HG02763 (cell line): Measurements from ENCODE around the gene SEZ6.

Source experiments
- ATAC-seq: cut with Tn5 transposase; IDR thresholded peaks from one replicate; pipeline ENCODE4 v1.9.1; 2021; ENCODE audit warnings: mild to moderate bottlenecking, moderate library complexity; ENCODE audit not compliant: unreplicated experiment

Gene SEZ6

GRCh38 chr17:29007456-29007855 lies 1.6 kb upstream of the SEZ6 start:
- no peak for ATAC-seq

DNA sequence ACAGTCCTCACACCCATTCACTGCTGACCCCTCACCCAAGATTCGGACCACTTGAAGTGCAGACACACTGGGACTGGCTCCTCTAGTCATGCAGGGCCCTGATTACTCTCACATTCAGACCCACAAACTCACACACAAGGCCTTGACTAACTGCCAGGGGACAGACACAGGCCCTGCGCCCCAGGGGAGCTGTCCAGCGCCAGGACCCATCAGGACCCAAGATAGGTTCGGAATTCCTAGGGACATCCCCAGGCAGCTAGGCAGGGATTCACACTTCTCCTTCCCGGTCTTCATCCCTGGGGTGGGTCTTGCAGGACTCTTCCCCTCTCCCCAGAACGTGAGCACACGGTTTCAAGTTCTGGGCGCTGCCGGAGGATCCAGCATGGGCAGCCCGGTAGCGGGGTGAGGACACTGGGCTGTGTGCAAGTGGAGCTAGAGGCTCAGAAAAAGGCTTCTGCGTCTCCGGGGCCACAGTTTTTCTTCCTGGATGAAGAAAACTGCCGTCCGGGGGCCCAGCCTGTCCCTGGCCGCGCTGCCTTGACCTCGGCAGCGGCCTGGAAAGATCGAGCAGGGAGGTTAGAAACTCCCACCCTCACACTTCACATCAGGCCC lies 1.6 kb downstream of the SEZ6 start:
- ATAC-seq: no peak

DNA sequence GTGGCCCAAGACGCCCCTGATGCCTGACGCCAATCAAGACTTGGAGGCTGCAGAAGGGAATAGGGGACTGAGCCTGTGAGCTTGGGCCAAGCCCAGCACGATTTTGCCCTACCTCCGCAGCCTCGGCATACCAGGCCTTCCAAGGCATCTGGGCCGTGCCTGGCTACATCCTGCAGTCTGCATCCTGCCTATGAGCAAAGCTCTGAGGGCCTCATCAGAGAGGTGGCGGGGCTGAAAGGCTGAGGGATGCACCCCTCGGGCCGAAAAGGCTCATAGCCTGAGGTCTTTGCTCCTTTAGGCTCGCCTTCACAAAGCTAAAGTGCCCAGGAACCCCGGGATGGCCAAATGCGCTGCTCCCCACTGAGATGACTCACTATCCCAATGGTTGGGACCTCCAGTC lies 2.5 kb downstream of the SEZ6 start:
- ATAC-seq: no peak

DNA sequence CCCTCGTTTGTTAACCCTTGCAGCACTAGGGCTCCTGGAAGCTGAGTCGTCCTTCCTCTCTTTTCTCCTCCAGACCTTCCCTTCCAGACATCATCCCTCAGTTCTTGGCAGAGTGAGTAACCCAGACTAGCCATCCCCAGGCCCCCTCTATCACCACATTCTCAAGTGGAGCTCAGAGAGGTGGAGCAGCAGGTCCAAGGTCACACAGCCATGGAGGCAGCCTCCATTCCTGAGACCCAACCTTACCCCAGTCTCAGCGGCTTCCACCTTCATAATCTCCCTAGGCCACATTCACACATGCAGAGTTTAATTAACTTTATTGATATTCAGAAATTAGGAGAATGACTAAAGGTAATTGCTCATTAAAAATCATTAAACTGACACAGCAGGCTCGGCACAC lies 3.0 kb downstream of the SEZ6 start:
- ATAC-seq: no peak

DNA sequence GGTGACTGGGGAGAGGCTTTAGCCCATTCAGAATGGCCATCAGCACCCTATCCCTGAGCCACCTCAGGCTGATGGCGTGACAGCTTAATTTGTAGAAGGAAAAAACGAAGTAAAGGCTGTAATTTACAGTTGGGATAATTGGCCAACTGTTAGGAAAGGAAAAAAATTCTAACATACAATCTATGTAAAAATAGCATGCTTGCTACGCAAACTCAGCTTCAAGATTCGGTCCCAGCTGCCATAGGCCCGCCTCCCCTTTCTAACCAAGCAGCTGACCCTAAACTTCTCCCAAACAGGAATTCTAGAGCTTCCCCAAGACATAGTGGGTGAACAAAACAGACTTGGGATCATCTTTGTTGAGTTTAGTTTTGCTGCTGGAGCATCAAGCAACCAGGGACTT lies 4.9 kb downstream of the SEZ6 start:
- no peak for ATAC-seq

- ATAC-seq: no peak
Observed at GRCh38 chr17:28999206-28999605, 6.6 kb downstream of the SEZ6 start.

DNA sequence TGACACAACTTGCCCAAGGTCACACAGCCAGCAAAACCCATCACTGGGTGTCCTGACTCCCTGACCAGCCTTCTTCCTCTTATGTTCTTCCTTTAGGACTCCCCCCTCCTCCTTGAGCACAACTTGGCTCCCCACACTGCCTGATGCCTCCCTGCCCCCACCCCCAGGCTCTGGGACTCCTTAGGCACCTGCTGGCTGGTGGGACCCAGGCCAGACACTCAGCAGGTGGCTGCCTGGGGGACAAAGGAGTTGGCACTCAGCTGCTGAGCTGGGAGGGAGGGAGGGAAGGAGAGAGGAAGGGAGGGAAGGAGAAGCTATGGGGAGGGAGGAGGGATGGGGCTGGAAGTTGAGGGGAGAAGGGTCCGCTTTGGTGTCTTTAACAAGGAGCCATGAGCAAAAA lies 8.0 kb downstream of the SEZ6 start:
- ATAC-seq: no peak

DNA sequence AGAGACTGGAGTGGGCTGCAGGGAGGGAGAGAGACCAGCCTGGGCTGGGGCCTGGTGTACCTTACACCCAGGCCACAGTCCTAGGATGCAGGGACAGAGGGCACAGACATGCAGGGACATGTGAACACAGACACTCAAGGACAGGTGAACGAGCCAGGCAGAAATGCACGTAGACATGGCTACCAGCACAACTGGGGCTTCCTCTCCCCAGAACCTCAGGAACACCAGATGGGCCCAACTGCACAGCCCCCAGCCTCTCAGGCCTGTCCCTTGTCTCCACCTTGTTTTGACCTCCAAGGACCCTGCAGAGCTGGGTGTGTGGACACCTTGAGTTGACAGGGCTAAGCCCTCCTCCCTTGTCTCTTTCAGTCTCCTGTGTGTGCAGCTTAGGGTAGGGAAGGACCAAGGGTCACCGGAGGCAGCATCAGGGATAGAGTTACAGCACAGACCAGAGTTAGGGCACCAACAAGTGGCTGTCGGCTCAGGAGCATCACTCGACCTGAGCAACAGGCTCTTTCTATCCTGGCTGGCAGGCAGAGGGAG lies 9.2 kb downstream of the SEZ6 start:
- ATAC-seq: no peak

DNA sequence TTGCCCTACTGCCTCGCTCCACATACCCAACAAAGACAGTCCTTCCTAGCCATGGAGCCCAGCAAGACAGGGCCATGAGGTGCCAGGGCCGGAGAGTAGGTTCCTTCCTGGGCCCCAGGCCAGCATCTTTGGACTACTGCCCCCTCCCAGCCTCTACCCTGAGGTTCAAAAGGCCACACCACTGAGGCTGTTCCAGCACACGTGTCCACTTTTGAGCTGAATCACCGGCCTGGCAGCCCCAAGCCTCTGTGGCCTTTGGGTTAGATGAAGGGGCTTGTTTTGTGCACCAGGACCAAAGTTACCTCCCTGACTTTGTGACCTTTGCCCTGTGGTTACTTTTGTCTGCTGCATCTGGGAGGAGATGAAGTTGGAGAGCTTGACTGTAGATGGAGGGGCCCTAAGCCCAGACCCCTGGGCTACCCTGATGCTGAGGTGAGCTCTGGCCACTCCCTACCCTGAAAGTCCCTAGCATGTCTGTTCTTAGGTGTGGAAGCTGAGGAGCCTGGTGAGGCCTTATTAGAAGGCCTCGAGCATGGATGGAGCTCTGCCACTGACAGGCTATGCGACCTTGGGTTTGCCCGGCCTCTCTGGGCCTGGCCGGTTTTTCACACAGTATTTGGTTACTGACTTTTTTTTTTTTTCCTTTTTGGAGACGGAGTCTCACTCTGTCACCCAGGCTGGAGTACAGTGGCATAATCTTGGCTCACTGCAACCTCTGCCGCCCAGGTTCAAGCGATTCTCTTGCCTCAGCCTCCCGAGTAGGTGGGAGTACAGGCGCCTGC lies 12.0 kb downstream of the SEZ6 start:
- no peak for ATAC-seq

DNA sequence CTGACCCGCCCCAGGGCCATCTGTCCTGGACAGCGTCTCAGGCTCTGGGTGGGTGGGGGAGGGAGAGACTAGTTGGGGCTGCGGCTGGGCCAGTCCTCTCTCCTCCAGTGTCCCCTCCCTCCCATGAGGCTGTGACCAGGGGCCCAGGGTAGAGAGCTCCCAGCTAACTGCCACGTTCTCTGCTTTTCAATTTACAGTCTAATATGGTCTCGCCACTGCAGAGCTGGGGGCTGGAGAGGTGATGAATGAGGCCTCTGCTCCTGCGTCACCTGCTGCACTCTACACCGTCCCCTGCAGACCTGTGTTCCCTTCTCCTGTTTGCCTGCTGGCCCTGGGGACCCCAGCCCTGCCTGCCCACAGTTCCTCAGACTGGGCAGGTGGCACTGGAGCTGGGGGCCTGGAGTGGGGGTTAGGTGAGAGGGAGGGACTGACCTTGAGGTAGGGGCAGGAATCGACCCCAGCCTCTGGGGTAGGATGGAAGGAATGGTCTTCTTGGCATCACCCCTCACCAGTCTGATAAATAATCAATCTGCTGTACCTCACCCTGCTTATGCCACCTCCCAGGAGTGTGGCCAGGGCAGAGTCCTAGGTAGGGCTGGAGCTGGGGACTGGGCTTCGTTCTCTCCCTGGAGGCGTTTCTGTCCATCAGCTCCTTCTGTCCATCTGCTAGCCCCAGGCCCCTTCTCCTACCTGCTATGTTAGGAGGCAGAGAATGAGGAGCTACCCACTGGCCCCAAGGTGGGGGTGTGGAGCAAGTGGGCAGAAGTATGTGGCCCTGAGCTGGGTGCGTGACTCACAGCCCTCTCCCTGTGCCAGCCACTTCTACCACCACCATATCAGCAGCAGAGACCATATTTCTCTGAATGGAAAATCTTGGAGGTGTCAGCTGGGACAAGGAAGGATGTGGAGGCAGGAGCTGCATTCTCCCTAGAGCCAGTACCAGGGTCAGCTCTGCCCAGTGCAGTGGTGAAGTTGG lies 12.9 kb downstream of the SEZ6 start:
- ATAC-seq: no peak

DNA sequence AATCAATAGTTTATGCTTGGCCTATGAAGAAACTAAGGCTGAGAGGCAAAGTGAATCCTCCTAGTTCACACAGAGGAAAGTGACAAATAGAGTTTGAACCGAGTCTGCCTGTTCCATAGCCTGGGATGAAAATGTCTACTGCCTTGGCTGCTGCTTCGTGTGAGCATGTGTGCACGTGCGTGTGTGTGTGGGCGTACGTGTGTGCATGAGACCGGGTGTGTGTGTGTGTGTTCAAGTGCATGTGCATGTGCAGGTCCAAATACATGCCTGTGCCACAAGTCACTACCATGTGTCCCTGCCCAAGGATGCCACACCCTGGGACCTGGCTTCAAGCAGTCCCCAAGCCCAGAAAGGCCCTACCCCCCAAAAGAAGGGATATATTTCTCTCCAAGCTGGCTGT lies 13.6 kb downstream of the SEZ6 start:
- ATAC-seq: no peak

DNA sequence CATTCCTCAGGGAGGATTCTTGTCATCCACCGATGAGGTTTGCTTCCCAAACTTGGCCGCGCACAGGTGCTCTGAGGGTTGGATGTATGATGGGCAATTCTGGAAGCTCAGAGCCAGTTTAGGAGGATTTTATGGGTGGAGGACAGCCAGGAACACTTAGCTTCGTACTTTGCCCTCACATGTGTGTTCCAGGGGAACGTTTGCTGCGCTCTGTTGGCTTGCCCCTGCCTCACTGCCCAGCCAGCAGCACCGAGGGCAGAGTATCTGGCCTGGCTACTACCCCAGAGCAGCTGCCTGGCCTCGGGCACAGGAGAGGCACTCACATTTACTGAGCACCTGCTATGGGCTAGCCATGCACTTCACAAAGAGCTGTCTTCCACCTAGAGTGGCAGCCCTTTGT lies 14.1 kb downstream of the SEZ6 start:
- ATAC-seq: no peak

DNA sequence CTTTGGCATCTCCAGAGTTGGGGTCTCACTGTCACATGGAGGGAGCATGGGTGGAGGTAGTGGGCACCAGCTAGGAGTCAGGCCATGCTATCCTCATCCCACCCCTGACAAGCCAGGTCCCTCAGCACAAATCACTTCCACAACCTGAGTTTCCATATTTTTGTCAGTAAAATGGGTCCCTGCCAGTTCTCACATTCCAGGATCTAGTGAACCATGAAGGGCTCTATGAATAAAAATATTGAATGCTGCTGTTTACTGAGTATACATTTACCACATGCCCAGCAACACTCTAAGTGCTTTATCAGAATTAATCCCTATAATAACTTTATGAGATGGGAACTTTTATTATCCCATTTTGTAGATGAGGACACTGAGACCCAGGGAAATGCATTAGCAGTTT lies 16.8 kb downstream of the SEZ6 start:
- ATAC-seq: no peak

GRCh38 chr17:28988475-28988874 lies 17.4 kb downstream of the SEZ6 start:
- ATAC-seq: no peak

DNA sequence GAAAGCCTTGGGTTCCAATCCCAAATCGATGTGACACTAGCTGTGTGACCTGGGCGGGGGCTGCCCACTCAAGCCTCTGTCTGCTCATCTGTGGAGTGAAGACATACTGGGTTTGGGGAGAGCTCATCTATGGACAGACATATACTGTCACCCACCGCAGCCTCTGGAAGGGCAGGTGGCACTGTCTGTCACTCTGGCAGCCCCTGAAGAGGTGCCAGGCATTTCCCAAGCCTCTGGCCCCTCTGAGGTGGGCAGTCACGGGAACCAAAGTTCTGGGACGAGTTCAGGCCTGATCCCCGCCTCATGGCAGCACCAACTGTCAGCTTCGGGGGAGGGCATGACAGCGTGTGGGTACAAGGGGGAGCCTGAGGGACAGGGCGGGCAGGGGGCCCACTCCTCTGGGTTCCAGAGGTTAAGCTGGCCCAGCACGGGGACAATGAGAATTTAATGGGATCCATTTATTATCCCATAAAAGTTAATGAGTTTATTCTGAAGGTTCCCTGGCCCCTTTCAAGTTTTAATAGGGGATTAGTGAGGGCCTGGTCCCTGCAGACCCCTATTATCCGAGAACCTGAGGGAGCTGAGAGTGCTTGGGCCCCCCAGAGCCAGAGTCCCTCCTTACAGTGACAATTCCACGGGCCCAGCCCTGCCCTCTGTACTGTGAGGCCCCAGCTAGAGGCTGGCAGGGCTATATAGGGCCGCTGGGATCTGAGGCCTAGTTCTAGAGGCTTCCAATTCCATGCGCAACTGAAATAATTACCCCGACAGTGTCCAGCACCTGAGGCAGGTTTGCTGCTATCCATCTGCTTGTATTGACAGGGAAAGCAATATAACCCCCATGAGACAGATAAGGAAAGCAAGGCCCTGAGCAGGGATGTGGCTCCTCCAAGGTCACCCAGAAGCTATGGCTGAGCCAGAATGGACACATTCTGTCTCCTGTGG lies 18.8 kb downstream of the SEZ6 start:
- no peak for ATAC-seq

GRCh38 chr17:28985950-28986713 lies 19.7 kb downstream of the SEZ6 start:
- ATAC-seq: no peak

- no peak for ATAC-seq
Observed at GRCh38 chr17:28983286-28984230, 22.3 kb downstream of the SEZ6 start.

- no peak for ATAC-seq
Observed at GRCh38 chr17:28982131-28982793, 23.6 kb downstream of the SEZ6 start.
